HepG2 (cell line): Measurements from ENCODE around the gene CLP1. TPM values are rescaled to one million over a fixed set of nuclear protein-coding genes. Genes with fewer than 3 reads are reported as not detected.
A peak's percentile ranks its signal among the peaks of the same experiment; 100 is the strongest.

Source experiments
- ATF7 ChIP-seq, 2 experiments: fragments of 450-650 bp in 1 of 2; sonication (generic) in 1 of 2; formaldehyde crosslinking in 1 of 2; IDR thresholded peaks; 2 replicates each; pipeline versions ENCODE4 v1.4.0 to v1.6.1; 2016 to 2020; ENCODE audit warnings: antibody characterized with exemption in 1 of 2, mild to moderate bottlenecking in 1 of 2, missing genetic modification reagents in 1 of 2
- ATRX ChIP-seq: sonication (generic); formaldehyde crosslinking; IDR thresholded peaks from 2 replicates; pipeline ENCODE4 v1.4.0; 2020; ENCODE audit warnings: missing genetic modification reagents, borderline replicate concordance
- BHLHE40 ChIP-seq: IDR thresholded peaks from 2 replicates; pipeline ENCODE4 v1.6.1; 2011; ENCODE audit warnings: low read length, improper control_type of control experiment
- CHCHD3 ChIP-seq: sonication (generic); formaldehyde crosslinking; IDR thresholded peaks from 2 replicates; pipeline ENCODE4 v1.8.0; 2022; ENCODE audit warnings: mild to moderate bottlenecking, missing genetic modification reagents, moderate library complexity
- GABPA ChIP-seq, 2 experiments: IDR thresholded peaks; 2 replicates each; pipeline ENCODE4 v1.6.1; 2011 to 2016; ENCODE audit warnings: low read depth in 2 of 2, low read length in 1 of 2, missing biosample characterization in 1 of 2, missing genetic modification characterization in 1 of 2
- IKZF1 ChIP-seq: fragments of 450-650 bp; IDR thresholded peaks from 2 replicates; pipeline ENCODE4 v1.7.1; 2016
- KLF11 ChIP-seq: IDR thresholded peaks from 2 replicates; pipeline ENCODE4 v1.6.1; 2016; ENCODE audit warnings: missing compliant biosample characterization
- MATR3 ChIP-seq: sonication (generic); formaldehyde crosslinking; IDR thresholded peaks from 2 replicates; pipeline ENCODE4 v1.4.0; 2020; ENCODE audit warnings: missing genetic modification reagents
- MLLT10 ChIP-seq: sonication (generic); formaldehyde crosslinking; IDR thresholded peaks from 2 replicates; pipeline ENCODE4 v1.4.0; 2020; ENCODE audit warnings: missing genetic modification reagents
- MTA3 ChIP-seq: sonication (generic); formaldehyde crosslinking; IDR thresholded peaks from 2 replicates; pipeline ENCODE4 v1.4.0; 2020; ENCODE audit warnings: missing genetic modification reagents
- NFATC3 ChIP-seq: sonication (generic); formaldehyde crosslinking; IDR thresholded peaks from 2 replicates; pipeline ENCODE4 v1.5.1; 2020; ENCODE audit warnings: mild to moderate bottlenecking, missing genetic modification reagents
- POLR2AphosphoS5 ChIP-seq: IDR thresholded peaks from 2 replicates; pipeline ENCODE4 v1.6.1; 2012; ENCODE audit warnings: low read depth, low read length
- SIX1 ChIP-seq: sonication (generic); formaldehyde crosslinking; IDR thresholded peaks from 2 replicates; pipeline ENCODE4 v1.4.0; 2020; ENCODE audit warnings: missing genetic modification reagents, borderline replicate concordance
- TSC22D2 ChIP-seq: sonication (generic); formaldehyde crosslinking; IDR thresholded peaks from 2 replicates; pipeline ENCODE4 v1.5.1; 2020; ENCODE audit warnings: missing genetic modification reagents, mild to moderate bottlenecking, borderline replicate concordance
- XRCC5 ChIP-seq: fragments of 200-400 bp; formaldehyde crosslinking; optimal IDR thresholded peaks from 2 replicates; pipeline ENCODE3; 2017; ENCODE audit warnings: mild to moderate bottlenecking, low read length
- ZFP41 ChIP-seq: sonication (generic); formaldehyde crosslinking; IDR thresholded peaks from 2 replicates; pipeline ENCODE4 v1.4.0; 2020; ENCODE audit warnings: mild to moderate bottlenecking, missing genetic modification reagents, borderline replicate concordance
- ZNF350 ChIP-seq: sonication (generic); formaldehyde crosslinking; IDR thresholded peaks from 2 replicates; pipeline ENCODE4 v1.4.0; 2020; ENCODE audit warnings: mild to moderate bottlenecking, low read depth, missing genetic modification reagents, borderline replicate concordance
- ZNF572 ChIP-seq: sonication (generic); formaldehyde crosslinking; IDR thresholded peaks from 2 replicates; pipeline ENCODE4 v1.5.1; 2020; ENCODE audit warnings: mild to moderate bottlenecking, missing genetic modification reagents
- ZNF773 ChIP-seq: sonication (generic); formaldehyde crosslinking; IDR thresholded peaks from 2 replicates; pipeline ENCODE4 v1.4.0; 2020; ENCODE audit warnings: missing genetic modification reagents, borderline replicate concordance
- ZSCAN20 ChIP-seq: sonication (generic); formaldehyde crosslinking; IDR thresholded peaks from 2 replicates; pipeline ENCODE4 v1.4.0; 2020; ENCODE audit warnings: missing genetic modification reagents, mild to moderate bottlenecking, borderline replicate concordance
- polyA plus RNA-seq, 8 experiments: library from polyadenylated mRNA; depleted of rRNA in 3 of 8; stranded (reverse) in 7 of 8; unstranded in 1 of 8; fragments of >200 nt; fragmentation: Illumina TruSeq in 4 of 8; extraction: Trizol in 4 of 8; gene quantifications; 2 replicates each; pipeline versions ENCODE4 v1.2.1 to v1.2.3, GENCODE V29; 2011 to 2016; ENCODE audit warnings: low read depth in 4 of 8, missing spikeins in 1 of 8, mixed read lengths in 1 of 8; ENCODE audit not compliant: insufficient read depth in 1 of 8
- total RNA-seq, 5 experiments: library from RNA; depleted of rRNA; stranded (reverse); fragments of >200 nt; fragmentation: Illumina TruSeq; extraction: Trizol; gene quantifications; 2 replicates each; pipeline ENCODE4 v1.2.3, GENCODE V29; 2016; ENCODE audit warnings: low read depth in 1 of 5
- TF ChIP-seq, protein P1 (sequence below): IDR thresholded peaks from 2 replicates; pipeline ENCODE4 v1.6.1; 2016; ENCODE audit warnings: missing genetic modification reagents, missing compliant biosample characterization
- TF ChIP-seq, protein P2 (sequence below): sonication (generic); formaldehyde crosslinking; IDR thresholded peaks from 2 replicates; pipeline ENCODE4 v1.5.0; 2020; ENCODE audit warnings: mild to moderate bottlenecking, missing genetic modification reagents
- TF ChIP-seq, protein P3 (sequence below): sonication (generic); formaldehyde crosslinking; IDR thresholded peaks from 2 replicates; pipeline ENCODE4 v1.5.0; 2020; ENCODE audit warnings: mild to moderate bottlenecking, missing genetic modification reagents
- TF ChIP-seq, protein P4 (sequence below): sonication (generic); formaldehyde crosslinking; IDR thresholded peaks from 2 replicates; pipeline ENCODE4 v1.8.0; 2022; ENCODE audit warnings: mild to moderate bottlenecking, missing genetic modification reagents, borderline replicate concordance

Gene CLP1
- total and polyA plus RNA-seq, 2 of the 13 experiments (the other 11 are each of a cell fraction or from before 2014, with no cell fraction given), result 14.6 to 24.8 TPM

DNA sequence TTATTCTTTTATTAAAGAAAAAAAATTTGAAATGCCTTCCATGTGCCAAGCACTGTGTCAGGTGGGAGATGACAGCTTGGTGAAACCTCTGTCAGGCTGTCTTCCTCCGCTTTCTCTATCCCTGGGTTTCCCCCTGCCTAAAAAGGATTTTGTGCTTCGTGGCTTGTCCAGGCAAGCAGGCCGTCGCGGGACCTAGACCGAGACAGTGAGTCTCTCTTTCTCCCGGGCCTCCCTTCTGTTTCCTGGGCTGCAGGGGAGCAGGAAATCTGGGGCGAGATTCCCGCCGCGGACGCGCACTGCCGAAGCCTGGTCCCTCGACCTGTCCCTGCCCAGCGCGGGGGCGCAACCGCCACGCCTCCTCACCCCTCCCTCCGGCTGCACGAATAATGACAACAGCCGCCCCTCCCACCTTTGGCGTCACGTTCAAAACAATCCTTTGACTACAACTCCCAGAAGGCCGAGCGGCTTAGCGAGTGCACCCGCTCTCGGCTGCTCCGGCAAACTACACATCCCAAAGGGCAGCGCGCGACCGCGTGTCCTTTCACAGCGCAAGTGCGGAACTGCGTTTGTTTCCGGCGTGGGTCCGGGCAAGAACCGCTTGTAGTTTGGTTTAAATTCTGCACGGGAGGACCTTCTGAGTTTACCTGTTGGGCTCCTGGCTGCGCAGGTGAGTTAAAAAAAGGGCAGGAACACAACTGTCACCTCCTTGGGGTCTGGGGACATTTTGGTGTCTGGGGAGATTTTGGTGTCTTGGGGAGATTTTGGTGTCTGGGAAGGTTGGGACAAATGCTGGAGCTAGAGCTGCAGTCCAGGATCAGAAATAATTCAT lies at the start of gene CLP1 (continued):
- TF ChIP-seq TSC22D2 (CRISPR knock-in tag) (no peak; the same call in 1 of the 2 replicates), POLR2AphosphoS5 (peak; percentile 71), KLF11 (no peak), XRCC5 (peak; percentile 70), MTA3 (CRISPR knock-in tag) (no peak), ZNF773 (CRISPR knock-in tag) (no peak), ZSCAN20 (CRISPR knock-in tag) (no peak), ZFP41 (CRISPR knock-in tag) (peak; percentile 32; the same call in 1 of the 2 replicates), ATF7 (IDR thresholded peaks at IDR 0.05) (no peak), ATF7 (CRISPR knock-in tag; IDR thresholded peaks at IDR 0.05) (peak; percentile 57; the same call in 1 of the 2 replicates), BHLHE40 (peak; percentile 74), IKZF1 (no peak), MATR3 (CRISPR knock-in tag) (no peak), ZNF350 (CRISPR knock-in tag) (peak; percentile 97), NFATC3 (CRISPR knock-in tag) (no peak; the same call in 1 of the 2 replicates), ZNF572 (no peak; the same call in 1 of the 2 replicates), ATRX (CRISPR knock-in tag) (no peak), SIX1 (CRISPR knock-in tag) (no peak), GABPA (IDR thresholded peaks at IDR 0.05; ENCODE audit: low read depth, low read length) (peak; percentile 77), GABPA (CRISPR knock-in tag; IDR thresholded peaks at IDR 0.05; ENCODE audit: low read depth) (peak; percentile 97), MLLT10 (CRISPR knock-in tag) (no peak), CHCHD3 (CRISPR knock-in tag) (no peak)
- TF ChIP-seq, protein P1, sequence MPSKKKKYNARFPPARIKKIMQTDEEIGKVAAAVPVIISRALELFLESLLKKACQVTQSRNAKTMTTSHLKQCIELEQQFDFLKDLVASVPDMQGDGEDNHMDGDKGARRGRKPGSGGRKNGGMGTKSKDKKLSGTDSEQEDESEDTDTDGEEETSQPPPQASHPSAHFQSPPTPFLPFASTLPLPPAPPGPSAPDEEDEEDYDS, result peak; percentile 77
- TF ChIP-seq, protein P2, sequence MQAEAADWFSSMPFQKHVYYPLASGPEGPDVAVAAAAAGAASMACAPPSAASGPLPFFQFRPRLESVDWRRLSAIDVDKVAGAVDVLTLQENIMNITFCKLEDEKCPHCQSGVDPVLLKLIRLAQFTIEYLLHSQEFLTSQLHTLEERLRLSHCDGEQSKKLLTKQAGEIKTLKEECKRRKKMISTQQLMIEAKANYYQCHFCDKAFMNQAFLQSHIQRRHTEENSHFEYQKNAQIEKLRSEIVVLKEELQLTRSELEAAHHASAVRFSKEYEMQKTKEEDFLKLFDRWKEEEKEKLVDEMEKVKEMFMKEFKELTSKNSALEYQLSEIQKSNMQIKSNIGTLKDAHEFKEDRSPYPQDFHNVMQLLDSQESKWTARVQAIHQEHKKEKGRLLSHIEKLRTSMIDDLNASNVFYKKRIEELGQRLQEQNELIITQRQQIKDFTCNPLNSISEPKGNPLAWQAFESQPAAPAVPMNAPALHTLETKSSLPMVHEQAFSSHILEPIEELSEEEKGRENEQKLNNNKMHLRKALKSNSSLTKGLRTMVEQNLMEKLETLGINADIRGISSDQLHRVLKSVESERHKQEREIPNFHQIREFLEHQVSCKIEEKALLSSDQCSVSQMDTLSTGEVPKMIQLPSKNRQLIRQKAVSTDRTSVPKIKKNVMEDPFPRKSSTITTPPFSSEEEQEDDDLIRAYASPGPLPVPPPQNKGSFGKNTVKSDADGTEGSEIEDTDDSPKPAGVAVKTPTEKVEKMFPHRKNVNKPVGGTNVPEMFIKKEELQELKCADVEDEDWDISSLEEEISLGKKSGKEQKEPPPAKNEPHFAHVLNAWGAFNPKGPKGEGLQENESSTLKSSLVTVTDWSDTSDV (CRISPR knock-in tag), result no peak
- TF ChIP-seq, protein P3, sequence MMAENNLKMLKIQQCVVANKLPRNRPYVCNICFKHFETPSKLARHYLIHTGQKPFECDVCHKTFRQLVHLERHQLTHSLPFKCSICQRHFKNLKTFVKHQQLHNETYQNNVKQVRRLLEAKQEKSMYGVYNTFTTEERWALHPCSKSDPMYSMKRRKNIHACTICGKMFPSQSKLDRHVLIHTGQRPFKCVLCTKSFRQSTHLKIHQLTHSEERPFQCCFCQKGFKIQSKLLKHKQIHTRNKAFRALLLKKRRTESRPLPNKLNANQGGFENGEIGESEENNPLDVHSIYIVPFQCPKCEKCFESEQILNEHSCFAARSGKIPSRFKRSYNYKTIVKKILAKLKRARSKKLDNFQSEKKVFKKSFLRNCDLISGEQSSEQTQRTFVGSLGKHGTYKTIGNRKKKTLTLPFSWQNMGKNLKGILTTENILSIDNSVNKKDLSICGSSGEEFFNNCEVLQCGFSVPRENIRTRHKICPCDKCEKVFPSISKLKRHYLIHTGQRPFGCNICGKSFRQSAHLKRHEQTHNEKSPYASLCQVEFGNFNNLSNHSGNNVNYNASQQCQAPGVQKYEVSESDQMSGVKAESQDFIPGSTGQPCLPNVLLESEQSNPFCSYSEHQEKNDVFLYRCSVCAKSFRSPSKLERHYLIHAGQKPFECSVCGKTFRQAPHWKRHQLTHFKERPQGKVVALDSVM, result no peak
- TF ChIP-seq, protein P4, sequence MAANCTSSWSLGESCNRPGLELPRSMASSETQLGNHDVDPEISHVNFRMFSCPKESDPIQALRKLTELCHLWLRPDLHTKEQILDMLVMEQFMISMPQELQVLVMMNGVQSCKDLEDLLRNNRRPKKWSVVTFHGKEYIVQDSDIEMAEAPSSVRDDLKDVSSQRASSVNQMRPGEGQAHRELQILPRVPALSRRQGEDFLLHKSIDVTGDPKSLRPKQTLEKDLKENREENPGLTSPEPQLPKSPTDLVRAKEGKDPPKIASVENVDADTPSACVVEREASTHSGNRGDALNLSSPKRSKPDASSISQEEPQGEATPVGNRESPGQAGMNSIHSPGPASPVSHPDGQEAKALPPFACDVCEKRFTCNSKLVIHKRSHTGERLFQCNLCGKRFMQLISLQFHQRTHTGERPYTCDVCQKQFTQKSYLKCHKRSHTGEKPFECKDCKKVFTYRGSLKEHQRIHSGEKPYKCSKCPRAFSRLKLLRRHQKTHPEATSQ, result peak; percentile 49; the same call in 1 of the 2 replicates
